GM23248 (cell line): ENCODE data around the gene NUDT9.
"Not testable (repeated sequence)": the region's sequence is repeated elsewhere in the genome, so short reads cannot be mapped to it uniquely, and the experiment has no call there.

ENCODE experiments used
- EZH2 ChIP-seq: fragments of 200-600 bp; sonication (generic); IDR thresholded peaks from 2 replicates; pipeline ENCODE4 v1.6.1; 2018; ENCODE audit warnings: antibody characterized with exemption, mild to moderate bottlenecking; ENCODE audit not compliant: insufficient read depth, poor library complexity, severe bottlenecking
- EZH2phosphoT487 ChIP-seq: fragments of 200-600 bp; sonication (generic); IDR thresholded peaks from 2 replicates; pipeline ENCODE4 v1.6.1; 2018; ENCODE audit warnings: antibody characterized with exemption, moderate library complexity, mild to moderate bottlenecking, low read depth; ENCODE audit not compliant: insufficient read depth

- TF ChIP-seq EZH2, EZH2phosphoT487: not testable (repeated sequence)
Measured at GRCh38 chr4:87406902-87407301, 15.5 kb upstream of the NUDT9 start.
